ENCODE data around the gene DDX27. TPM values are rescaled to one million over a fixed set of nuclear protein-coding genes. Genes with fewer than 3 reads are reported as not detected.

Gene DDX27
- total and polyA plus RNA-seq, 4 experiments from 2014 or later: 21.6 to 60.4 (median 53.7) TPM

- peak overlapping the region; percentile 30 to 87 (median 78) for H3K4me3 Mint-ChIP-seq
- ChIA-PET POLR2A (ENCODE audit: partially characterized antibody) (interaction anchor here (0.8 to 6.3 kb wide), 4 partner anchors 10 to 50 kb away, joined by 3 to 108 read pairs (median 4); partner anchors contain the start of genes DDX27 and ZNFX1), CTCF (ENCODE audit: partially characterized antibody) (interaction anchor here (1.4 to 2.9 kb wide), 2 partner anchors 22 to 52 kb away, joined by 3 to 11 read pairs; no protein-coding TSS in a partner anchor)
- Histone ChIP-seq H3K36me3 (ENCODE audit: insufficient read depth, low read length) (peaks cover 62% of the 10 kb centered on the region), H3K4me3 (ENCODE audit: low read length in 2 of 2) (peak overlapping the region in 1 of 2 donors; percentile 44), H3K27me3 (ENCODE audit: insufficient read depth, low read length) (no peaks in the 10 kb centered on the region), H3K9me3 (ENCODE audit: control insufficient read depth in 1 of 2, low read length in 2 of 2) (no peaks in the 10 kb centered on the region), H3K4me1 (ENCODE audit: insufficient read depth, low read length) (peaks cover 79% of the 10 kb centered on the region), H3K27ac (ENCODE audit: low read depth, low read length) (no peak overlapping the region)
- peaks cover 58 to 81% of the 10 kb centered on the region in 2 donors for H3K36me3 Mint-ChIP-seq
- peaks cover 51 to 83% (median 68%) of the 10 kb centered on the region in 4 donors for H3K4me1 Mint-ChIP-seq
- no peak for DNase-seq
- no peaks in the 10 kb centered on the region for H3K27me3 Mint-ChIP-seq
- H3K27ac Mint-ChIP-seq: peak overlapping the region; percentile 25 to 81 (median 53)
- peaks cover 0 to 3% (median 0%) of the 10 kb centered on the region in 8 donors for H3K9me3 Mint-ChIP-seq
- intact Hi-C loops (cut with micrococcal nuclease): loop anchor here (1.0 kb wide), 1 partner anchor 8 kb away; no protein-coding TSS in a partner anchor
Measured at GRCh38 chr20:49268600-49269365, 49.6 kb downstream of the DDX27 start.

DNA sequence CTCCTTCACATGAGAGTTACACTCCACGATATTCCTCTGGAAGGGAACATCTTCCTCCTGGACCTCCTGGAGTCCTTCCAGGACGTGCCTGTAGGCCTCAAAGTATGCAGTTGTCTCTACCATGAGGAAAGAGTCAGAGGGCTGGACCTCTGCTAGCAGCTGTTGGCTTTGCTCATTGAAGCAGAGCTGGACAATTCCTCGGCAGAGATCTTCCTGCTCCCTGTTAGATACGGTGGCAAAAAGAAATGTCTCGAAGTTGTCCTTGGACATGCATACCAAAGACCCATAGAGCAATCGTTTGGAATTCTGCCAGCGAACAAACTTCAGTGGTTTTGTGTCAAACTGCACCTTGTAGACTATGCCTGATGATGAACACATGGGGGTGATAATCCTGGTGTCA, 51.0 kb downstream of the DDX27 start:
- H3K36me3 Mint-ChIP-seq: peaks cover 51 to 73% of the 10 kb centered on the region in 2 donors
- Histone ChIP-seq H3K9me3 (ENCODE audit: control insufficient read depth in 1 of 2, low read length in 2 of 2) (no peaks in the 10 kb centered on the region), H3K36me3 (ENCODE audit: insufficient read depth, low read length) (peaks cover 54% of the 10 kb centered on the region), H3K27me3 (ENCODE audit: insufficient read depth, low read length) (no peaks in the 10 kb centered on the region), H3K4me3 (ENCODE audit: low read length in 2 of 2) (no peak overlapping the region), H3K4me1 (ENCODE audit: insufficient read depth, low read length) (peaks cover 84% of the 10 kb centered on the region), H3K27ac (ENCODE audit: low read depth, low read length) (no peak overlapping the region)
- DNase-seq: no peak
- peaks cover 0 to 3% (median 0%) of the 10 kb centered on the region in 8 donors for H3K9me3 Mint-ChIP-seq
- ChIA-PET POLR2A (ENCODE audit: partially characterized antibody) (interaction anchor here (4.2 kb wide), 1 partner anchor 11 kb away, joined by 26 read pairs; no protein-coding TSS in a partner anchor), CTCF (ENCODE audit: partially characterized antibody) (no interaction called here)
- intact Hi-C loops (cut with micrococcal nuclease): no loop called here
- H3K4me1 Mint-ChIP-seq: peaks cover 55 to 90% (median 69%) of the 10 kb centered on the region in 4 donors
- H3K27me3 Mint-ChIP-seq: no peaks in the 10 kb centered on the region
- peak overlapping the region; percentile 7 to 87 (median 70) for H3K4me3 Mint-ChIP-seq
- H3K27ac Mint-ChIP-seq: peak overlapping the region in 4 of 7 donors; percentile 46 to 82 (median 68)

DNA sequence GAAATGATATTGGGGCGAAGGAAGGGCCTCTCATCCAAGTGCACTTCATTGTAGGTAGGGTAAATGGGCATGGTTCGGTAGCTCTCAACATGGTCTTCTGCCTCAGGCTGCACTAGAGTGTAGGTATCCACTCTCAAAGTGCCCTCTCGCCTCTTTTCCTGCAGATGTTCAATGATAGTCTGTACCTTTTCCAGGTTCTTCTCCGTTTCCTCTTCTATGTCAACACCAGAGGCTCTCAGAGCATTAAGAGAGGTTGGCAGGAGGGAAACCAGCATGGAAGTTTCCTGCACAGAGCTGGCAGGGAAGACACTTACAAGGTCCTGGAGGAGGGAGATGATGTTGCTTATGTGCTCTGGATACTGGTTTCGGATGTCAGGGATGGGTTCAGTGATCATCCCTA, 51.5 kb downstream of the DDX27 start:
- Mint-ChIP-seq H3K9me3 (peaks cover 0 to 3% (median 0%) of the 10 kb centered on the region in 8 donors), H3K4me1 (peaks cover 56 to 92% (median 70%) of the 10 kb centered on the region in 4 donors)

GRCh38 chr20:49272654-49273053, 53.4 kb downstream of the DDX27 start:
- peak overlapping the region in 6 of 7 donors; percentile 43 to 88 (median 58) for H3K27ac Mint-ChIP-seq
- peak overlapping the region in 7 of 8 donors; percentile 30 to 75 (median 62) for H3K4me3 Mint-ChIP-seq
- CTCF ChIA-PET (ENCODE audit: partially characterized antibody): interaction anchor here (1.0 kb wide), 1 partner anchor 27 kb away, joined by 3 read pairs; no protein-coding TSS in a partner anchor
- H3K27me3 Mint-ChIP-seq: no peaks in the 10 kb centered on the region
- Histone ChIP-seq H3K4me1 (ENCODE audit: insufficient read depth, low read length) (peaks cover 82% of the 10 kb centered on the region), H3K36me3 (ENCODE audit: insufficient read depth, low read length) (peaks cover 55% of the 10 kb centered on the region), H3K9me3 (ENCODE audit: control insufficient read depth in 1 of 2, low read length in 2 of 2) (no peaks in the 10 kb centered on the region), H3K4me3 (ENCODE audit: low read length in 2 of 2) (no peak overlapping the region), H3K27me3 (ENCODE audit: insufficient read depth, low read length) (no peaks in the 10 kb centered on the region), H3K27ac (ENCODE audit: low read depth, low read length) (no peak overlapping the region)
- no peak for DNase-seq
- POLR2A ChIA-PET (ENCODE audit: partially characterized antibody): interaction anchor here (1.1 to 4.2 kb wide), 2 partner anchors 9 kb away, joined by 4 to 26 read pairs; no protein-coding TSS in a partner anchor
- H3K36me3 Mint-ChIP-seq: peaks cover 48 to 75% of the 10 kb centered on the region in 2 donors
- intact Hi-C loops (cut with micrococcal nuclease): no loop called here
- peaks cover 54 to 84% (median 64%) of the 10 kb centered on the region in 4 donors for H3K4me1 Mint-ChIP-seq
- H3K9me3 Mint-ChIP-seq: peaks cover 0 to 5% (median 0%) of the 10 kb centered on the region in 8 donors

More for the DNA sequence above, 51.5 kb downstream of the DDX27 start:
- H3K27ac ChIP-seq (ENCODE audit: low read depth, low read length): no peak overlapping the region
- POLR2A ChIA-PET (ENCODE audit: partially characterized antibody): interaction anchor here (1.6 to 4.2 kb wide), 2 partner anchors 11 to 16 kb away, joined by 6 to 26 read pairs; no protein-coding TSS in a partner anchor
- H3K27me3 ChIP-seq (ENCODE audit: insufficient read depth, low read length): no peaks in the 10 kb centered on the region
- CTCF ChIA-PET (ENCODE audit: partially characterized antibody): interaction anchor here (1.0 kb wide), 1 partner anchor 24 kb away, joined by 3 read pairs; no protein-coding TSS in a partner anchor
- H3K4me1 ChIP-seq (ENCODE audit: insufficient read depth, low read length): peaks cover 89% of the 10 kb centered on the region
- no peaks in the 10 kb centered on the region for H3K9me3 ChIP-seq (ENCODE audit: control insufficient read depth in 1 of 2, low read length in 2 of 2)
- no peak overlapping the region for H3K4me3 ChIP-seq (ENCODE audit: low read length in 2 of 2)
- H3K36me3 Mint-ChIP-seq: peaks cover 53 to 73% of the 10 kb centered on the region in 2 donors
- no peaks in the 10 kb centered on the region for H3K27me3 Mint-ChIP-seq
- peak overlapping the region; percentile 11 to 87 (median 68) for H3K4me3 Mint-ChIP-seq
- no peak for DNase-seq
- peaks cover 54% of the 10 kb centered on the region for H3K36me3 ChIP-seq (ENCODE audit: insufficient read depth, low read length)
- intact Hi-C loops (cut with micrococcal nuclease): no loop called here
- H3K27ac Mint-ChIP-seq: peak overlapping the region in 4 of 7 donors; percentile 44 to 81 (median 51)

DNA sequence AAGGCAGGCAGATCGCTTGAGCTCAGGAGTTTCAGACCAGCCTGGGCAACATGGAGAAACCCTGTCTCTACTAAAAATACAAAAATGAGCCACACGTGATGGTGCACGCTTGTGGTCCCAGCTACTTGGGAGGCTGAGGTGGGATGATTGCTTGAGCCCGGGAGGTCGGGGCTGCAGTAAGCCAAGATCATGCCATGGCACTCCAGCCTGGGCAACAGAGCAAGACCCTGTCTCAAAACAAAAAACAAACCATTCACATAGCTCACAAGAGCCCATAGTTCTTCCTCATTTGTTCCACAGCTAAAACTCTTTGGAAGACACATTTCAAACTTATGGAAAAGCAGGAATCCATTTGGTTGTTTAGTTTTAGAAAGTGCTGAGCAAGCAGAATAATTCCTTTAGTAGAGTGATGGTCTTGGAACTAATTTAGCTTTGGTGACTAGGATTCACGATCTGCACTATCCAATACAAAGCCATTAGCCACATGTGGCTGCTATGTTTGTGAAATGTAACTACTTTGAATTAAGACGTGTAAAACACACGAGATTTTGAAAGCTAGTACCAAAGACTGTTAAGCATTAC, 54.6 kb downstream of the DDX27 start:
- Histone ChIP-seq H3K27ac (ENCODE audit: low read depth, low read length) (no peak overlapping the region), H3K36me3 (ENCODE audit: insufficient read depth, low read length) (peaks cover 53% of the 10 kb centered on the region), H3K4me3 (ENCODE audit: low read length in 2 of 2) (no peak overlapping the region), H3K4me1 (ENCODE audit: insufficient read depth, low read length) (peaks cover 72% of the 10 kb centered on the region), H3K27me3 (ENCODE audit: insufficient read depth, low read length) (no peaks in the 10 kb centered on the region), H3K9me3 (ENCODE audit: control insufficient read depth in 1 of 2, low read length in 2 of 2) (no peaks in the 10 kb centered on the region)
- Mint-ChIP-seq H3K36me3 (peaks cover 47 to 74% of the 10 kb centered on the region in 2 donors), H3K27me3 (peaks cover 0 to 1% of the 10 kb centered on the region in 2 donors), H3K9me3 (peaks cover 0 to 10% (median 5%) of the 10 kb centered on the region in 8 donors), H3K4me1 (peaks cover 49 to 78% (median 61%) of the 10 kb centered on the region in 4 donors), H3K27ac (peak overlapping the region in 2 of 7 donors; percentile 36 to 62), H3K4me3 (no peak overlapping the region)
- ChIA-PET CTCF (ENCODE audit: partially characterized antibody) (interaction anchor here (1.0 to 1.3 kb wide), 2 partner anchors 28 to 56 kb away, joined by 3 read pairs; no protein-coding TSS in a partner anchor), POLR2A (ENCODE audit: partially characterized antibody) (interaction anchor here (0.9 to 4.2 kb wide), 3 partner anchors 8 to 90 kb away, joined by 3 to 26 read pairs (median 4); no protein-coding TSS in a partner anchor)
- intact Hi-C loops (cut with micrococcal nuclease): no loop called here
- no peak for DNase-seq

DNA sequence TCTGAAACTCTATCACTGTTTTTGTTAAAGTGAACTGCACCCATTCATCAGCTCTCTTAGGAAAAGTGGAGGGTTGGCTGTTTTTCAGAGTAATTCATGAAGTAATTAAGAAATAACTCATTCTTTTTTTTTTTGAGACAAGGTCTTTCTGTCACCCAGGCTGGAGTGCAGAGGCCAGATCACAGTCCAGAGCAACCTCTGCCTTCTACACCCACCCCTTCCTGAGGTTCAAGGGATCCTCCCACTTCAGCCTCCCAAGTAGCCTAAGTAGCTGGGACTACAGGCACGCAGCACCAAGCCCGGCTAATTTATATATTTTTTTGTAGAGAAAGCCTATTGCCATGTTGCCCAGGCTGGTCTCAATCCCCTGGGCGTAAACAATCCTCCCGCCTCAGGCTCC, 56.0 kb downstream of the DDX27 start:
- no peak for DNase-seq
- Histone ChIP-seq H3K36me3 (ENCODE audit: insufficient read depth, low read length) (peaks cover 47% of the 10 kb centered on the region), H3K27ac (ENCODE audit: low read depth, low read length) (peak overlapping the region; percentile 82), H3K27me3 (ENCODE audit: insufficient read depth, low read length) (no peaks in the 10 kb centered on the region), H3K4me3 (ENCODE audit: low read length in 2 of 2) (peak overlapping the region in 1 of 2 donors; percentile 19), H3K4me1 (ENCODE audit: insufficient read depth, low read length) (peaks cover 71% of the 10 kb centered on the region), H3K9me3 (ENCODE audit: control insufficient read depth in 1 of 2, low read length in 2 of 2) (peaks cover 0 to 5% of the 10 kb centered on the region in 2 donors)
- Mint-ChIP-seq H3K27me3 (peaks cover 0 to 1% of the 10 kb centered on the region in 2 donors), H3K27ac (peak overlapping the region in 6 of 7 donors; percentile 80 to 98 (median 93)), H3K9me3 (peaks cover 2 to 20% (median 16%) of the 10 kb centered on the region in 8 donors), H3K4me3 (peak overlapping the region; percentile 10 to 98 (median 95)), H3K4me1 (peaks cover 46 to 78% (median 60%) of the 10 kb centered on the region in 4 donors), H3K36me3 (peaks cover 48 to 73% of the 10 kb centered on the region in 2 donors)
- intact Hi-C loops (cut with micrococcal nuclease): no loop called here
- CTCF ChIA-PET (ENCODE audit: partially characterized antibody): interaction anchor here (0.7 to 2.2 kb wide), 2 partner anchors 58 to 1684 kb away, joined by 3 to 6 read pairs; no protein-coding TSS in a partner anchor
- POLR2A ChIA-PET (ENCODE audit: partially characterized antibody): interaction anchor here (0.6 to 8.0 kb wide), 4 partner anchors 9 to 395 kb away, joined by 3 to 108 read pairs (median 11); partner anchors contain the start of gene DDX27
